ENCODE results near the gene CHD5. TPM values are rescaled to one million over a fixed set of nuclear protein-coding genes. Genes with fewer than 3 reads are reported as not detected.
A peak's percentile ranks its signal among the peaks of the same experiment; 100 is the strongest.

CHD5 gene
- total RNA-seq, 2 donors from 2014 or later, result 0.07 to 2.0 TPM

GRCh38 chr1:6205849-6206519, 25.9 kb upstream of the CHD5 start, which contains the start of gene RNF207:
TSS of gene RNF207 (plus strand) at chr1:6206119. CDS start at chr1:6206536, 417 bp downstream.
- no peak for TF ChIP-seq CTCF (IDR thresholded peaks at IDR 0.05)
- peaks cover 0 to 50% of the 10 kb centered on the region in 2 donors for H3K4me1 ChIP-seq
- peak within 1 kb of the TSS; percentile 57 to 61 for H3K4me3 ChIP-seq
- no peak for DNase-seq (ENCODE audit: low spot score)
- H3K9me3 ChIP-seq, result no peaks in the 10 kb centered on the region
- H3K27ac ChIP-seq, result peak within 1 kb of the TSS; percentile 84 to 91
- H3K27me3 ChIP-seq, result no peaks in the 10 kb centered on the region
- H3K36me3 ChIP-seq, result peaks cover 10% of the 10 kb centered on the region

- H3K36me3 ChIP-seq, result no peaks in the 10 kb centered on the region
- H3K4me3 ChIP-seq, result no peak overlapping the region
- no peak for DNase-seq (ENCODE audit: low spot score)
- TF ChIP-seq CTCF (IDR thresholded peaks at IDR 0.05), result no peak
- H3K27ac ChIP-seq, result no peak overlapping the region
- no peaks in the 10 kb centered on the region for H3K9me3 ChIP-seq
- no peaks in the 10 kb centered on the region for H3K27me3 ChIP-seq
- peaks cover 0 to 52% of the 10 kb centered on the region in 2 donors for H3K4me1 ChIP-seq
Measured at GRCh38 chr1:6202256-6202655, 22.1 kb upstream of the CHD5 start.

GRCh38 chr1:6200188-6200809, 20.2 kb upstream of the CHD5 start:
- Histone ChIP-seq H3K27ac (peak overlapping the region; percentile 84 to 86), H3K4me1 (peaks cover 0 to 32% of the 10 kb centered on the region in 2 donors), H3K4me3 (peak overlapping the region; percentile 96 to 98), H3K9me3 (no peaks in the 10 kb centered on the region), H3K27me3 (no peaks in the 10 kb centered on the region), H3K36me3 (peaks cover 16% of the 10 kb centered on the region)
- DNase-seq (ENCODE audit: low spot score), result no peak
- TF ChIP-seq CTCF (IDR thresholded peaks at IDR 0.05), result no peak

GRCh38 chr1:6199298-6200187, 19.4 kb upstream of the CHD5 start, which contains the start of gene RPL22:
TSS of gene RPL22 (minus strand) at chr1:6199595. CDS start at chr1:6199573, 22 bp downstream.
- H3K36me3 ChIP-seq, result peaks cover 23% of the 10 kb centered on the region
- no peak for TF ChIP-seq CTCF (IDR thresholded peaks at IDR 0.05)
- peak; percentile 98 for DNase-seq (ENCODE audit: low spot score)
- H3K4me3 ChIP-seq, result peak within 1 kb of the TSS; percentile 96 to 98
- H3K9me3 ChIP-seq, result no peaks in the 10 kb centered on the region
- H3K27me3 ChIP-seq, result no peaks in the 10 kb centered on the region
- H3K27ac ChIP-seq, result peak within 1 kb of the TSS; percentile 84 to 86
- peaks cover 0 to 25% of the 10 kb centered on the region in 2 donors for H3K4me1 ChIP-seq

- no peak for TF ChIP-seq CTCF (IDR thresholded peaks at IDR 0.05)
- peaks cover 31% of the 10 kb centered on the region for H3K36me3 ChIP-seq
- H3K27ac ChIP-seq, result peak overlapping the region; percentile 73 to 86
- peak overlapping the region; percentile 96 to 98 for H3K4me3 ChIP-seq
- peaks cover 0 to 25% of the 10 kb centered on the region in 2 donors for H3K4me1 ChIP-seq
- DNase-seq (ENCODE audit: low spot score), result no peak
- no peaks in the 10 kb centered on the region for H3K27me3 ChIP-seq
- no peaks in the 10 kb centered on the region for H3K9me3 ChIP-seq
Measured at GRCh38 chr1:6198646-6199297, 18.7 kb upstream of the CHD5 start.

Measured in right atrium auricular region (tissue), 2 donors.